ENCODE measurements around the gene PRKACG. TPM values are rescaled to one million over a fixed set of nuclear protein-coding genes. Genes with fewer than 3 reads are reported as not detected.

The PRKACG gene
- total and polyA plus RNA-seq, 2 of the 8 experiments (the other 6 are each of a cell fraction or from before 2014, with no cell fraction given): not detected

DNA sequence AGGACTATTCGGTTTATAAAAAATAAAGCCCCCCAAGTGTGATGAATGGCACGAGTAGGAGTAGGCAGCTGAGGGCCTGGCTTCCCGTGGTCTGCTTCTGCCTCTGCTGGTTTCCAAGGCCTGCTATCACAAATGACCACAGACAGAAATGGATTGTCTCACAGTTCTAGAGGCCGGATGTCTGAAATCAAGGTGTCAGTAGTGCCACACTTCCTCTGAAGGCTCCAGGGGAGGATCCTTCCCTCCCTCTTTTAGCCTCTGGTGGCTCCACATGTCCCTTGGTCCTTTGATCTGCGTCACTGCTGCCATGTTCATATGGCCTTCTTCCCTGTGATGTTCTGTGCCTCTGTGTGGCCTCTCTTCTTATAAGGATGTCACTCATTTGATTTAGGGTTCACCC is 15.1 kb downstream of the PRKACG start (continued):
- TF ChIP-seq, protein P1, sequence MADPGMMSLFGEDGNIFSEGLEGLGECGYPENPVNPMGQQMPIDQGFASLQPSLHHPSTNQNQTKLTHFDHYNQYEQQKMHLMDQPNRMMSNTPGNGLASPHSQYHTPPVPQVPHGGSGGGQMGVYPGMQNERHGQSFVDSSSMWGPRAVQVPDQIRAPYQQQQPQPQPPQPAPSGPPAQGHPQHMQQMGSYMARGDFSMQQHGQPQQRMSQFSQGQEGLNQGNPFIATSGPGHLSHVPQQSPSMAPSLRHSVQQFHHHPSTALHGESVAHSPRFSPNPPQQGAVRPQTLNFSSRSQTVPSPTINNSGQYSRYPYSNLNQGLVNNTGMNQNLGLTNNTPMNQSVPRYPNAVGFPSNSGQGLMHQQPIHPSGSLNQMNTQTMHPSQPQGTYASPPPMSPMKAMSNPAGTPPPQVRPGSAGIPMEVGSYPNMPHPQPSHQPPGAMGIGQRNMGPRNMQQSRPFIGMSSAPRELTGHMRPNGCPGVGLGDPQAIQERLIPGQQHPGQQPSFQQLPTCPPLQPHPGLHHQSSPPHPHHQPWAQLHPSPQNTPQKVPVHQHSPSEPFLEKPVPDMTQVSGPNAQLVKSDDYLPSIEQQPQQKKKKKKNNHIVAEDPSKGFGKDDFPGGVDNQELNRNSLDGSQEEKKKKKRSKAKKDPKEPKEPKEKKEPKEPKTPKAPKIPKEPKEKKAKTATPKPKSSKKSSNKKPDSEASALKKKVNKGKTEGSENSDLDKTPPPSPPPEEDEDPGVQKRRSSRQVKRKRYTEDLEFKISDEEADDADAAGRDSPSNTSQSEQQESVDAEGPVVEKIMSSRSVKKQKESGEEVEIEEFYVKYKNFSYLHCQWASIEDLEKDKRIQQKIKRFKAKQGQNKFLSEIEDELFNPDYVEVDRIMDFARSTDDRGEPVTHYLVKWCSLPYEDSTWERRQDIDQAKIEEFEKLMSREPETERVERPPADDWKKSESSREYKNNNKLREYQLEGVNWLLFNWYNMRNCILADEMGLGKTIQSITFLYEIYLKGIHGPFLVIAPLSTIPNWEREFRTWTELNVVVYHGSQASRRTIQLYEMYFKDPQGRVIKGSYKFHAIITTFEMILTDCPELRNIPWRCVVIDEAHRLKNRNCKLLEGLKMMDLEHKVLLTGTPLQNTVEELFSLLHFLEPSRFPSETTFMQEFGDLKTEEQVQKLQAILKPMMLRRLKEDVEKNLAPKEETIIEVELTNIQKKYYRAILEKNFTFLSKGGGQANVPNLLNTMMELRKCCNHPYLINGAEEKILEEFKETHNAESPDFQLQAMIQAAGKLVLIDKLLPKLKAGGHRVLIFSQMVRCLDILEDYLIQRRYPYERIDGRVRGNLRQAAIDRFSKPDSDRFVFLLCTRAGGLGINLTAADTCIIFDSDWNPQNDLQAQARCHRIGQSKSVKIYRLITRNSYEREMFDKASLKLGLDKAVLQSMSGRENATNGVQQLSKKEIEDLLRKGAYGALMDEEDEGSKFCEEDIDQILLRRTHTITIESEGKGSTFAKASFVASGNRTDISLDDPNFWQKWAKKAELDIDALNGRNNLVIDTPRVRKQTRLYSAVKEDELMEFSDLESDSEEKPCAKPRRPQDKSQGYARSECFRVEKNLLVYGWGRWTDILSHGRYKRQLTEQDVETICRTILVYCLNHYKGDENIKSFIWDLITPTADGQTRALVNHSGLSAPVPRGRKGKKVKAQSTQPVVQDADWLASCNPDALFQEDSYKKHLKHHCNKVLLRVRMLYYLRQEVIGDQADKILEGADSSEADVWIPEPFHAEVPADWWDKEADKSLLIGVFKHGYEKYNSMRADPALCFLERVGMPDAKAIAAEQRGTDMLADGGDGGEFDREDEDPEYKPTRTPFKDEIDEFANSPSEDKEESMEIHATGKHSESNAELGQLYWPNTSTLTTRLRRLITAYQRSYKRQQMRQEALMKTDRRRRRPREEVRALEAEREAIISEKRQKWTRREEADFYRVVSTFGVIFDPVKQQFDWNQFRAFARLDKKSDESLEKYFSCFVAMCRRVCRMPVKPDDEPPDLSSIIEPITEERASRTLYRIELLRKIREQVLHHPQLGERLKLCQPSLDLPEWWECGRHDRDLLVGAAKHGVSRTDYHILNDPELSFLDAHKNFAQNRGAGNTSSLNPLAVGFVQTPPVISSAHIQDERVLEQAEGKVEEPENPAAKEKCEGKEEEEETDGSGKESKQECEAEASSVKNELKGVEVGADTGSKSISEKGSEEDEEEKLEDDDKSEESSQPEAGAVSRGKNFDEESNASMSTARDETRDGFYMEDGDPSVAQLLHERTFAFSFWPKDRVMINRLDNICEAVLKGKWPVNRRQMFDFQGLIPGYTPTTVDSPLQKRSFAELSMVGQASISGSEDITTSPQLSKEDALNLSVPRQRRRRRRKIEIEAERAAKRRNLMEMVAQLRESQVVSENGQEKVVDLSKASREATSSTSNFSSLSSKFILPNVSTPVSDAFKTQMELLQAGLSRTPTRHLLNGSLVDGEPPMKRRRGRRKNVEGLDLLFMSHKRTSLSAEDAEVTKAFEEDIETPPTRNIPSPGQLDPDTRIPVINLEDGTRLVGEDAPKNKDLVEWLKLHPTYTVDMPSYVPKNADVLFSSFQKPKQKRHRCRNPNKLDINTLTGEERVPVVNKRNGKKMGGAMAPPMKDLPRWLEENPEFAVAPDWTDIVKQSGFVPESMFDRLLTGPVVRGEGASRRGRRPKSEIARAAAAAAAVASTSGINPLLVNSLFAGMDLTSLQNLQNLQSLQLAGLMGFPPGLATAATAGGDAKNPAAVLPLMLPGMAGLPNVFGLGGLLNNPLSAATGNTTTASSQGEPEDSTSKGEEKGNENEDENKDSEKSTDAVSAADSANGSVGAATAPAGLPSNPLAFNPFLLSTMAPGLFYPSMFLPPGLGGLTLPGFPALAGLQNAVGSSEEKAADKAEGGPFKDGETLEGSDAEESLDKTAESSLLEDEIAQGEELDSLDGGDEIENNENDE (IDR thresholded peaks at IDR 0.05; ENCODE audit: insufficient replicate concordance, low read length): no peak

Data from H1 (cell line).